HepG2 (cell line): ENCODE measurements around the gene MGA. TPM values are rescaled to one million over a fixed set of nuclear protein-coding genes. Genes with fewer than 3 reads are reported as not detected.
A peak's percentile ranks its signal among the peaks of the same experiment; 100 is the strongest.

ENCODE experiments used
- ARID2 ChIP-seq: sonication (generic); formaldehyde crosslinking; IDR thresholded peaks from 2 replicates; pipeline ENCODE4 v1.8.1; 2022; ENCODE audit warnings: mild to moderate bottlenecking, missing genetic modification reagents, borderline replicate concordance
- ARID5B ChIP-seq: IDR thresholded peaks from 2 replicates; pipeline ENCODE4 v1.4.0; 2020; ENCODE audit warnings: mild to moderate bottlenecking, missing genetic modification reagents
- BCL3 ChIP-seq: sonication (generic); formaldehyde crosslinking; IDR thresholded peaks from 2 replicates; pipeline ENCODE4 v1.5.1; 2020; ENCODE audit warnings: mild to moderate bottlenecking, missing genetic modification reagents, moderate library complexity
- GATAD2A ChIP-seq: IDR thresholded peaks from 2 replicates; pipeline ENCODE4 v1.6.1; 2016
- HES4 ChIP-seq: sonication (generic); formaldehyde crosslinking; IDR thresholded peaks from 2 replicates; pipeline ENCODE4 v1.9.0; 2021; ENCODE audit warnings: mild to moderate bottlenecking, missing genetic modification reagents, borderline replicate concordance
- HOXA5 ChIP-seq: sonication (generic); formaldehyde crosslinking; IDR thresholded peaks from 2 replicates; pipeline ENCODE4 v1.4.0; 2020; ENCODE audit warnings: missing genetic modification reagents
- HOXA7 ChIP-seq: sonication (generic); formaldehyde crosslinking; IDR thresholded peaks from 2 replicates; pipeline ENCODE4 v1.8.1; 2022; ENCODE audit warnings: mild to moderate bottlenecking, missing genetic modification reagents, moderate library complexity
- KLF11 ChIP-seq: IDR thresholded peaks from 2 replicates; pipeline ENCODE4 v1.6.1; 2016; ENCODE audit warnings: missing compliant biosample characterization
- LBX2 ChIP-seq: sonication (generic); formaldehyde crosslinking; IDR thresholded peaks from 2 replicates; pipeline ENCODE4 v1.5.0; 2020; ENCODE audit warnings: missing genetic modification reagents, mild to moderate bottlenecking, borderline replicate concordance
- MEF2D ChIP-seq: sonication (generic); formaldehyde crosslinking; IDR thresholded peaks from 2 replicates; pipeline ENCODE4 v1.5.1; 2020; ENCODE audit warnings: mild to moderate bottlenecking, missing genetic modification reagents
- MXD1 ChIP-seq: sonication (generic); formaldehyde crosslinking; IDR thresholded peaks from 2 replicates; pipeline ENCODE4 v1.4.0; 2020; ENCODE audit warnings: mild to moderate bottlenecking, missing genetic modification reagents
- MXD3 ChIP-seq: IDR thresholded peaks from 2 replicates; pipeline ENCODE4 v1.6.1; 2016; ENCODE audit warnings: mild to moderate bottlenecking, missing biosample characterization, missing genetic modification reagents
- MXD4 ChIP-seq: IDR thresholded peaks from 2 replicates; pipeline ENCODE4 v1.6.1; 2016; ENCODE audit warnings: mild to moderate bottlenecking, missing biosample characterization, missing genetic modification reagents
- NCOA2 ChIP-seq: sonication (generic); formaldehyde crosslinking; IDR thresholded peaks from 2 replicates; pipeline ENCODE4 v1.8.0; 2022; ENCODE audit warnings: inconsistent platforms
- NFKB2 ChIP-seq: sonication (generic); formaldehyde crosslinking; IDR thresholded peaks from 2 replicates; pipeline ENCODE4 v1.4.0; 2020; ENCODE audit warnings: missing genetic modification reagents, borderline replicate concordance
- NR3C1 ChIP-seq: sonication (generic); formaldehyde crosslinking; IDR thresholded peaks from 2 replicates; pipeline ENCODE4 v1.4.0; 2020; ENCODE audit warnings: missing genetic modification reagents
- ZNF232 ChIP-seq: sonication (generic); formaldehyde crosslinking; IDR thresholded peaks from 2 replicates; pipeline ENCODE4 v1.4.0; 2020; ENCODE audit warnings: missing genetic modification reagents, borderline replicate concordance
- ZNF234 ChIP-seq: sonication (generic); formaldehyde crosslinking; conservative IDR thresholded peaks from 2 replicates; pipeline ENCODE4 v1.5.1; 2020; ENCODE audit warnings: mild to moderate bottlenecking, missing genetic modification reagents
- ZNF292 ChIP-seq: sonication (generic); formaldehyde crosslinking; IDR thresholded peaks from 2 replicates; pipeline ENCODE4 v1.8.1; 2022; ENCODE audit warnings: mild to moderate bottlenecking, low read depth, missing genetic modification reagents, borderline replicate concordance
- ZNF563 ChIP-seq: sonication (generic); formaldehyde crosslinking; IDR thresholded peaks from 2 replicates; pipeline ENCODE4 v1.8.0; 2022; ENCODE audit warnings: mild to moderate bottlenecking, moderate library complexity, missing genetic modification reagents
- ZNF788 ChIP-seq: sonication (generic); formaldehyde crosslinking; IDR thresholded peaks from 2 replicates; pipeline ENCODE4 v1.5.0; 2020; ENCODE audit warnings: mild to moderate bottlenecking, missing genetic modification reagents, borderline replicate concordance
- ZNF816 ChIP-seq: sonication (generic); formaldehyde crosslinking; IDR thresholded peaks from 2 replicates; pipeline ENCODE4 v1.8.0; 2022; ENCODE audit warnings: missing genetic modification reagents, mild to moderate bottlenecking, borderline replicate concordance
- ZZZ3 ChIP-seq: sonication (generic); formaldehyde crosslinking; IDR thresholded peaks from 2 replicates; pipeline ENCODE4 v1.4.0; 2020; ENCODE audit warnings: missing genetic modification reagents, mild to moderate bottlenecking, borderline replicate concordance
- polyA plus RNA-seq, 8 experiments: library from polyadenylated mRNA; depleted of rRNA in 3 of 8; stranded (reverse) in 7 of 8; unstranded in 1 of 8; fragments of >200 nt; fragmentation: Illumina TruSeq in 4 of 8; extraction: Trizol in 4 of 8; gene quantifications; 2 replicates each; pipeline versions ENCODE4 v1.2.1 to v1.2.3, GENCODE V29; 2011 to 2016; ENCODE audit warnings: low read depth in 4 of 8, missing spikeins in 1 of 8, mixed read lengths in 1 of 8; ENCODE audit not compliant: insufficient read depth in 1 of 8
- total RNA-seq, 5 experiments: library from RNA; depleted of rRNA; stranded (reverse); fragments of >200 nt; fragmentation: Illumina TruSeq; extraction: Trizol; gene quantifications; 2 replicates each; pipeline ENCODE4 v1.2.3, GENCODE V29; 2016; ENCODE audit warnings: low read depth in 1 of 5

Gene MGA
- total and polyA plus RNA-seq, 2 of the 13 experiments (the other 11 are each of a cell fraction or from before 2014, with no cell fraction given) = 5.3 to 59.0 TPM

- TF ChIP-seq NR3C1 (CRISPR knock-in tag) (no peak), ARID5B (CRISPR knock-in tag) (peak; percentile 35; the same call in 1 of the 2 replicates), ZNF234 (0 out of 2 replicates have a peak, but pooled peaks have one; percentile 40), GATAD2A (peak; percentile 59), ZNF232 (CRISPR knock-in tag) (peak; percentile 71; the same call in 1 of the 2 replicates), ARID2 (CRISPR knock-in tag) (peak; percentile 46; the same call in 1 of the 2 replicates), BCL3 (0 out of 2 replicates have a peak, but pooled peaks have one; percentile 23), MXD3 (CRISPR knock-in tag) (peak; percentile 92; the same call in 1 of the 2 replicates), MXD1 (CRISPR knock-in tag) (peak; percentile 77; the same call in 1 of the 2 replicates), NCOA2 (CRISPR knock-in tag) (peak; percentile 42; the same call in 1 of the 2 replicates), ZNF788 (CRISPR knock-in tag) (peak; percentile 50; the same call in 1 of the 2 replicates), ZNF816 (CRISPR knock-in tag) (0 out of 2 replicates have a peak, but pooled peaks have one; percentile 51), ZNF563 (CRISPR knock-in tag) (peak; percentile 31; the same call in 1 of the 2 replicates), KLF11 (no peak), ZNF292 (no peak), HOXA5 (CRISPR knock-in tag) (0 out of 2 replicates have a peak, but pooled peaks have one; percentile 59), NFKB2 (CRISPR knock-in tag) (peak; percentile 70; the same call in 1 of the 2 replicates), HES4 (CRISPR knock-in tag) (0 out of 2 replicates have a peak, but pooled peaks have one; percentile 29), ZZZ3 (CRISPR knock-in tag) (0 out of 2 replicates have a peak, but pooled peaks have one; percentile 51), LBX2 (CRISPR knock-in tag) (no peak), MXD4 (peak; percentile 99), HOXA7 (CRISPR knock-in tag) (no peak), MEF2D (CRISPR knock-in tag) (no peak)
Observed at GRCh38 chr15:41661518-41662225, 1.5 kb downstream of the MGA start (continued).
